ENCODE results near the gene CMC2. TPM values are rescaled to one million over a fixed set of nuclear protein-coding genes. Genes with fewer than 3 reads are reported as not detected.

Gene CMC2
- total and polyA plus RNA-seq, 2 of the 13 experiments (the other 11 are each of a cell fraction or from before 2014, with no cell fraction given) = 116 to 129 TPM

DNA sequence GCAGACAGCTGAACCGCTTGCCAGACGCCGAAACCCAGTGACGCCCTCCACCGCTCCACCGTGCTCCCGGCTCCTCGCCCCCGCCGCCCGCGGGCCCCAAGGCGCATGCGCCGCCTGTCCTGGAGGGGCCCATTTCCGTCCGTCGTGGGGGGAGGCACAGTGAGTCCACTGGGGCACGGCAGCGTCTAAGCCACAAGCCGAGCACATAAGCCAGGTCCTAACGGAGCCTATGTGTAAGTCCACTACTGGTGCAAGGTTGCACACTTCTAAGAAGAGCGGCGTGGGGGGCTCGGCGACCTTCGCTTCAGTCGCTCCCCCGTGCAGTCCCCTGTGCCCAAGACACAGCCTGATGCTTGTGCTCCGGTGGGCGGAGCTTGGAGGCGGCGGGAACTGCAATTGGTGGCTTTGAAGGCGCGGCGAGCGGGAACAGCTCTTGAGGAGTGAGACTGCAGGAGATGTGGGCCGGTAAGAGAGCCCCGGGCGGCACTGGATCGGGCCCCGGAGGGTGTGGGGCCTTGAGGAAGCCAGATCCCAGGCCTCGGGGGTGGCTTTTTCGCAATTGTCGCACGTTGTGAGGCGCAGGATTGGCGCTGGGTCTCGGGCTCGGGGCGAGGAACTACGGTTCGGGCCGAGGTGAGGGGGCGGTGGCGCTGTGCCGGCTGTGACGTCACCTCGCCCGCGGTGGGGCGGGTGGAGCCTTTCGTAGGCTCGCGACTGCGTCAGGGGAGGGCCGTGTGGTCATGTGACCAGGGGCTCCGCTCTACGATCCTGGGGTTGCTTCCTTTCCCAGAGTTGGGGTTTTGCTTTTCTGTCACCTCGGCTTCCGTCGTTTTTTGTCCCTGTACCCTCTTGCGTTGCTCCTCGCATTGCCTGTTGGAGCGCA is at the start of gene CMC2, which contains the start of gene CENPN (continued):
- TF ChIP-seq, protein P1, sequence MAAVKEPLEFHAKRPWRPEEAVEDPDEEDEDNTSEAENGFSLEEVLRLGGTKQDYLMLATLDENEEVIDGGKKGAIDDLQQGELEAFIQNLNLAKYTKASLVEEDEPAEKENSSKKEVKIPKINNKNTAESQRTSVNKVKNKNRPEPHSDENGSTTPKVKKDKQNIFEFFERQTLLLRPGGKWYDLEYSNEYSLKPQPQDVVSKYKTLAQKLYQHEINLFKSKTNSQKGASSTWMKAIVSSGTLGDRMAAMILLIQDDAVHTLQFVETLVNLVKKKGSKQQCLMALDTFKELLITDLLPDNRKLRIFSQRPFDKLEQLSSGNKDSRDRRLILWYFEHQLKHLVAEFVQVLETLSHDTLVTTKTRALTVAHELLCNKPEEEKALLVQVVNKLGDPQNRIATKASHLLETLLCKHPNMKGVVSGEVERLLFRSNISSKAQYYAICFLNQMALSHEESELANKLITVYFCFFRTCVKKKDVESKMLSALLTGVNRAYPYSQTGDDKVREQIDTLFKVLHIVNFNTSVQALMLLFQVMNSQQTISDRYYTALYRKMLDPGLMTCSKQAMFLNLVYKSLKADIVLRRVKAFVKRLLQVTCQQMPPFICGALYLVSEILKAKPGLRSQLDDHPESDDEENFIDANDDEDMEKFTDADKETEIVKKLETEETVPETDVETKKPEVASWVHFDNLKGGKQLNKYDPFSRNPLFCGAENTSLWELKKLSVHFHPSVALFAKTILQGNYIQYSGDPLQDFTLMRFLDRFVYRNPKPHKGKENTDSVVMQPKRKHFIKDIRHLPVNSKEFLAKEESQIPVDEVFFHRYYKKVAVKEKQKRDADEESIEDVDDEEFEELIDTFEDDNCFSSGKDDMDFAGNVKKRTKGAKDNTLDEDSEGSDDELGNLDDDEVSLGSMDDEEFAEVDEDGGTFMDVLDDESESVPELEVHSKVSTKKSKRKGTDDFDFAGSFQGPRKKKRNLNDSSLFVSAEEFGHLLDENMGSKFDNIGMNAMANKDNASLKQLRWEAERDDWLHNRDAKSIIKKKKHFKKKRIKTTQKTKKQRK (IDR thresholded peaks at IDR 0.05; ENCODE audit: low read length) = no peak
- TF ChIP-seq TBX2 (CRISPR knock-in tag; IDR thresholded peaks at IDR 0.05; ENCODE audit: borderline replicate concordance) = peak; percentile 65
- TF ChIP-seq ATF2 (CRISPR knock-in tag; IDR thresholded peaks at IDR 0.05) = peak; percentile 93
- TF ChIP-seq HNRNPUL1 (IDR thresholded peaks at IDR 0.05; ENCODE audit: low read depth, low read length) = no peak; the same call in 1 of the 2 replicates
- TF ChIP-seq STAT5B (CRISPR knock-in tag; IDR thresholded peaks at IDR 0.05) = peak; percentile 12; the same call in 1 of the 2 replicates
- no peak for TF ChIP-seq DNMT3B (CRISPR knock-in tag; conservative IDR thresholded peaks at IDR 0.05)
- peak; percentile 1; the same call in 1 of the 2 replicates for TF ChIP-seq ARHGAP35 (CRISPR knock-in tag; IDR thresholded peaks at IDR 0.05; ENCODE audit: borderline replicate concordance)
- peak; percentile 4; the same call in 1 of the 2 replicates for TF ChIP-seq UBTF (CRISPR knock-in tag; IDR thresholded peaks at IDR 0.05)
- TF ChIP-seq JDP2 (CRISPR knock-in tag; IDR thresholded peaks at IDR 0.05; ENCODE audit: borderline replicate concordance) = peak; percentile 41; the same call in 1 of the 2 replicates
- peak; percentile 47 for TF ChIP-seq MYC (CRISPR knock-in tag; IDR thresholded peaks at IDR 0.05; ENCODE audit: borderline replicate concordance)
- no peak for TF ChIP-seq NPAS2 (CRISPR knock-in tag; IDR thresholded peaks at IDR 0.05; ENCODE audit: borderline replicate concordance)
- TF ChIP-seq NFAT5 (CRISPR knock-in tag; IDR thresholded peaks at IDR 0.05) = peak; percentile 94
- peak; percentile 71 for TF ChIP-seq THAP7 (CRISPR knock-in tag; IDR thresholded peaks at IDR 0.05)
